Putamen (tissue), 1 donor: Measurements from ENCODE around the gene NSUN6.
"Not testable (repeated sequence)": the region's sequence is repeated elsewhere in the genome, so short reads cannot be mapped to it uniquely, and the experiment has no call there.

Experiments used
- DNase-seq: peaks from one replicate; pipeline ENCODE4 v3.0.0-alpha.2; 2016; ENCODE audit warnings: low spot score

NSUN6 gene

GRCh38 chr10:18607503-18608378 is 43.6 kb downstream of the NSUN6 start:
- no peak for DNase-seq

DNA sequence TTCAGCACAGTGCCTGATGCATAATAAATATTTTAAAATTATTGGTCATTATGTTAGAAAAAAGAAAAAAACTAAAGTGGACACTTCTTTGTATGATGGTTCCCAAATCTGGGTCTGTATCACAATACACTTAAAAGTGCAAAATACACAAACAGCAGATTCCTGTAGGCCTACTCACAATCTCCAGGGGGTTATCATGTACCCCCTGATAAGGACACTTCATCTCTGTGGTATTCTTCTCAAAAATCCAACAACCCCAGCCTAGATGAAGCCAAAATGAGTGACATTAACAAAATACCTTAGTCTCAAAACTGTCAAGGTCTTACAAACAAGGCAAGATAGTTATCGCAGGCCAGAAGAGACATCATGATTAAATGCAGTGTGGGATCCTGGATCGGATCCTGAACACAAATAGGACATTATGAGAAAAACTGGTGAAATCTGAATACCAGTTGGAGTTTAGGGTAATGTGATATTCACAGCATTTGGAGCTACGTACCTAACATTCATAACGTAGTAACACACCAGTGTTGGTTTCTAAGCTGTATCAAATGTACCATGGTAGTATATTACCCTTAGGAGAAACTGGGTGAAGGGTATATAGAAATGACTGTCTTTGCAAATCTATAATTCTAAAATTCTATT is 45.2 kb downstream of the NSUN6 start:
- no peak for DNase-seq

DNA sequence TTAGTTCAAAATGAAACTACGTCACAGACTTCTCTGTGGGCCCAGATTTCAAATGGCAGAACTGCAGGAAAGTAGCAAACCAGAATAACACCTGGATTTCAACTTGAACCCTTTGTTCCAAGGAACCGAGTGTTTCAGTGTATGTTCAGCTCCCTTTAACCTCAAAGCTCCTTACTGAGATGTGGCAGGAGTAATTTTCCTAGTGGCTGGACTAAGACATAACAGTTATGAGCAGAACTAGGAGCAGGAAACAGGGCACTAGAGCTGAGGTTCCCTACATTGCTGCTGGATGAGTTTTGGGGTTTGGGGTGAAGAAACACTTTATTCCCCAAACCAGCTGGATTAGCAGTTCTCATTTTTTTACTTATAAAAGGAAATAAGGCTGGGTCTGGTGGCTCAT is 50.1 kb downstream of the NSUN6 start:
- DNase-seq: no peak

- no peak for DNase-seq
These were observed 52.0 kb downstream of the NSUN6 start for GRCh38 chr10:18599392-18599791.

- no peak for DNase-seq
These were observed 56.7 kb downstream of the NSUN6 start for GRCh38 chr10:18594574-18595156.

DNA sequence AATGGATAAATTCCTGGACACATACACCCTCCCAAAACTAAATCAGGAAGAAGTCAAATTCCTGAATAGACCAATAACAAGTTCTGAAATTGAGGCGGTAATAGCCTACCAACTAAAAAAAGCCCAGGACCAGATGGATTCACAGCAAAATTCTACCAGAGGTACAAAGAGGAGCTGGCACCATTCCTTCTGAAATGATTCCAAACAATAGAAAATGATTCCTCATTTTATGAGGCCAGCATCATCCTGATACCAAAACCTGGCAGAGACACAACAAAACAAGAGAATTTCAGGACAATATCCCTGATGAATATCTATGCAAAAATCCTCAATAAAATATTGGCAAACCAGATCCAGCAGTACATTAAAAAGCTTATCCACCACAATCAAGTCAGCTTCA is 60.2 kb downstream of the NSUN6 start:
- DNase-seq: not testable (repeated sequence)

GRCh38 chr10:18586637-18587036 is 64.8 kb downstream of the NSUN6 start:
- not testable (repeated sequence) for DNase-seq

DNA sequence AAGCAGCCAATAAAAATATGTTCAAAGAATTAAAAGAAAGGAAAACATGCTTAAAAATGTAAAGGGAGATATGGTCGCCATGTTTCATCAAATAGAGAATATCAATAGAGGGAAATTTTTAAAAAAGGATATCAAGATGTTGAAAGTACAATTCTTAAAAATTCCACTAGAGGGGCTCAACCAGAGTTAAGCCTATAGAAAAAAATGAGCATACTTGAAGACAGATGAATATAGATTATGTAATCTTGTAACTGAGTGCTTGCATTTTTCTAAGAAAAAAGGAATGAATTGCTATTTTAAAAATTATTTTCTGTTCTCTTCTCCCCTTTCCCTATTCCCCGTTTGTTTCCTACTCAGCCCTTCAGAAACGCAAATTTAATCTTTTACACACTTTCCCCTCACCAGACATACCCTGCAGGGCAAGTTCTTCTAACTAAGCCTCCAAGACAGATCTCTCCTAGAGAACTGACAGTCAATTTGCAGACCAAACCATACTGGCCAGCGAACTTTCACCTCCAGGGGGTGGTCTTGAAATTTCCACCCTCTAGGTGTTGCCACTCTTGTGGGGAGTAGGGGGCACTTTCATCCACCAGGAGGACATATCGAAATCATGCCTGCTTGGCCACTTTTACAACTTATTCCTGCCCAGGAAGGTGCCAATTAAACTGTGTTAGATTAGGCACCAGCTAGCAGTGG is 67.7 kb downstream of the NSUN6 start:
- no peak for DNase-seq

GRCh38 chr10:18582803-18583202 is 68.6 kb downstream of the NSUN6 start:
- no peak for DNase-seq

- DNase-seq: no peak
These were observed 73.3 kb downstream of the NSUN6 start for GRCh38 chr10:18577823-18578685.

DNA sequence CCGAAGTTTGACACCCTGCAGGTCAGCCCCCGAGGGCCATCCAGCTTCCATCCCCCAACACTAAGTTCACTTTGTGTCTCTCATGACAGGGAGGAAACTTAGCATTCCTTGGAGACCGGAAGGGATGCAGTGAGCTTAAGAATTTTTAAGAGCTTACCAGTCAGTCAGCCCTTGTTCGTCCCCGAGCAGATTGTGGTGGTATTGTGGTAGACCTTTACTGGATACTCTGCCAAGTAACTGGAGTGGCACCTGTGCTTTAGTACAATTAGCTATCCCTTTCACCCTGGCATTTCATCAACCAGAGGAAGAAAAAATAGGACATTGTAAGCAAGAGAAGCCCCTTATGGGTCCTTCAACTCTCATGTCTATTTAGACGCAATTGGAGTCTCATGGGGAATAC is 74.8 kb downstream of the NSUN6 start:
- DNase-seq: no peak

DNA sequence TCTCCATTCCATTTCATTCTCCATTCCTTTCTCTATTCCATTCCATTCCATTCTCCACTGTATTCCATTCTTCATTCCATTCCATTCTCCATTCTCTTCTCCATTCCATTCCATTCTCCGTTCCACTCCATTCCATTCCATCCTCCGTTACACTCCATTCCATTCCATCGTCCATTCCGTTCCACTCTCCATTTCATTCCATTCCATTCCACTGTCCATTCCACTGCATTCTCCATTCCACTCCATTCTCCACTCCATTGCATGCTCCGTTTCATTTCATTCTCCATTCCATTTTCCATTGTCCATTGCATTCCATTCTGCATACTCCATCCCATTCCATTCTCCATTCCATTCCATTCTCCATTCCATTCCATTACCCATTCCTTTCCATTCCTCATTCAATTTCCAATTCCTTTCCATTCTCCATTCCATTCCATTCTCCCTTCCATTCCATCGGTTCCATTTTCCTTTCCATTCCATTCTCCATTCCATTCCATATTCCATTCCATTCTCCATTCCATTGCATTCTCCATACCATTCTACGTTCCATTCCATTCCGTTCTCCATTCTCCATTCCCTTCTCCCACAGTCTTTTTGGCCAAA is 78.3 kb downstream of the NSUN6 start:
- DNase-seq: no peak

DNA sequence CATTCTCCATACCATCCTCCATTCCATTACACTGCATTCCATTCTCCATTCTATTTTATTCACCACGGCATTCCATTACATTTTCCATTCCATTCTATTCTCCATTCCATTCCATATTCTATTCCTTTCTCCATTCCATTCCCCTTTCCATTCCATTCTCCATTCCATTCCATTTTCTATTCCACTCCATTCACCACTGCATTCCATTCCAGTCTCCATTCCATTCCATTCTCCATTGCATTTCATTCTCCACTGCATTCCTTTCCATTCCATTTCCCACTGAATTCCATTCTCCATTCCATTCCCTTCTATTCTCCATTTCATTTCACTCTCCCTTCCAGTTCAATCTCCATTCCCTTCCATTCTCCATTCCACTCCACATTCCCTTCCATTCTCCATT is 79.6 kb downstream of the NSUN6 start:
- DNase-seq: no peak

- DNase-seq: no peak
These were observed 80.3 kb downstream of the NSUN6 start for GRCh38 chr10:18571076-18571475.

- not testable (repeated sequence) for DNase-seq
These were observed 81.0 kb downstream of the NSUN6 start for GRCh38 chr10:18570386-18570785.

DNA sequence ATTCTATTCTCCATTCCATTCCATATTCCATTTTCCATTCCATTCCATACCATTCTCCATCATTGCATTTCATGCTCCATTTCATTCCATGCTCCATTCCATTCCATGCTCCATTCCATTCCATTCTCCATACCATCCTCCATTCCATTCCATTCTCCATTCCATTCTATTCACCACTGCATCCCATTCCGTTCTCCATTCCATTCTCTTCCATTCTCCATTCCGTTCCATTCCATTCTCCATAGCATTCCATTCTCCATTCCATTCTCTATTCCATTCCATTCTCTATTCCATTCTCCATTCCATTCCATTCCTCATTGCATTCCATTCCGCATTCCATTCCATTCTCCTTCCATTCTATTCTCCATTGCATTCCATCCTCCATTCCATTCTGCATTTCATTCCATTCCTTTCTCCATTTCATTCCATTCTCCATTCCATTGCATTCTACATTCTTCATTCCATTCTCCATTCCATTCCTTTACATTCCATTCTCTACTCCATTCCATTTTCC is 84.0 kb downstream of the NSUN6 start:
- no peak for DNase-seq

- DNase-seq: no peak
These were observed 85.2 kb downstream of the NSUN6 start for GRCh38 chr10:18566177-18566576.

DNA sequence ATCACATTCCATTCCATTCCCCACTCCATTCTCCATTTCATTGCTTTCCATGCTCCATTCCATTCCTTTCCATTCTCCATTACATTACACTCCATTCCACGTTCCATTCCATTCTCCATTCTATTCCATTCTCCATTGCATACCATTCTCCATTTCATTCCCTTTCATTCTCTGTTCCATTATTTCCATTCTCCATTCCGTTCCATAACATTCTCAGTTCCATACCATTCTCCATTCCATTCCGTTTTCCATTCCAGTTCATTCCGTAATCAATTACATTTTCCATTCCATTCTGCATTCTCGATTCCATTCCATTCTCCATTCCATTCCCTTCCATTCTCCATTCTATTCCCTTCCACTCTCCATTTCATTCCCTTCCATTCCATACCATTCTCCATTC is 86.4 kb downstream of the NSUN6 start:
- no peak for DNase-seq

DNA sequence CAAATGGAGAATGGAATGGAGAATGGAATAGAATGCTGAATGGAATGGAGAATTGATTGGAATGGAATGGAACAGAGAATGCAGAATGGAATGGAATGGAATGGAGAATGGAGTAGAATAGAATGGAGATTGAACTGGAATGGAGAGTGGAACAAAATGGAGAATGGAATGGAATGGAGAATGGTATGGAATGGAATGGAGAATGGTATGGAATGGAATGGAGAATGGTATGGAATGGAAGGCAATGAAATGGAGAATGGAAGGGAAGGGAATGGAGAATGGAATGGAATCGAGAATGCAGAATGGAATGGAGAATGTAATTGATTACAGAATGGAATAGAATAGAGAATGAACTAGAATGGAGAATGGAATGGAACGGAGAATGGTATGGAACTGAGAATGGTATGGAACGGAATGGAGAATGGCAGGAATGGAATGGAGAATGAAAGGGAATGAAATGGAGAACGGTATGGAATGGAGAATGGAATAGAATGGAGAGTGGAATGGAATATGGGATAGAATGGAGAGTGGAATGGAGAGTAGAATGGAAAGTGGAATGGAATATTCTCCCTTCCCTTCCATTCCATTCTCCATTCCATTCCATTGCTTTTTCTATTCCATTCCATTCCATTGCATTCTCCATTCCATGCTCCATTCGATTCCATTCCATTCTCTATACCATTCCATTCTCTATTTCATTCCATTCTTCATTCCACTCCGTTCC is 88.2 kb downstream of the NSUN6 start:
- DNase-seq: no peak

GRCh38 chr10:18561861-18562551 is 89.4 kb downstream of the NSUN6 start:
- no peak for DNase-seq
